Duodenal mucosa (tissue), 2 donors: ENCODE results near the gene OR51L1.
"Not testable (repeated sequence)": the region's sequence is repeated elsewhere in the genome, so short reads cannot be mapped to it uniquely, and the experiment has no call there.

ENCODE experiments used
- H3K27ac ChIP-seq: one replicate; pipeline ENCODE4 v1.7.0; 2013; ENCODE audit warnings: low read depth, low read length
- H3K27me3 ChIP-seq, 2 donors: one replicate each; pipeline ENCODE4 v1.7.0; 2013; ENCODE audit warnings: low read length in 2 of 2, control low read depth in 1 of 2; ENCODE audit not compliant: insufficient read depth in 2 of 2, control insufficient read depth in 1 of 2
- H3K36me3 ChIP-seq, 2 donors: one replicate each; pipeline ENCODE4 v1.7.0; 2013; ENCODE audit warnings: low read length in 2 of 2, control low read depth in 1 of 2; ENCODE audit not compliant: insufficient read depth in 2 of 2, control insufficient read depth in 1 of 2
- H3K4me1 ChIP-seq, 2 donors: one replicate each; pipeline ENCODE4 v1.7.0; 2013; ENCODE audit warnings: low read length in 2 of 2, control low read depth in 1 of 2; ENCODE audit not compliant: insufficient read depth in 2 of 2, control insufficient read depth in 1 of 2
- H3K4me3 ChIP-seq, 2 donors: one replicate each; pipeline ENCODE4 v1.7.0; 2013; ENCODE audit warnings: low read length in 2 of 2, low read depth in 1 of 2
- H3K9ac ChIP-seq, 2 donors: one replicate each; pipeline ENCODE4 v1.7.0; 2013; ENCODE audit warnings: low read length in 2 of 2, low read depth in 1 of 2
- H3K9me3 ChIP-seq, 2 donors: one replicate each; pipeline ENCODE4 v1.7.0; 2013; ENCODE audit warnings: low read length in 2 of 2, control low read depth in 1 of 2; ENCODE audit not compliant: control insufficient read depth in 1 of 2

The OR51L1 gene, protein sequence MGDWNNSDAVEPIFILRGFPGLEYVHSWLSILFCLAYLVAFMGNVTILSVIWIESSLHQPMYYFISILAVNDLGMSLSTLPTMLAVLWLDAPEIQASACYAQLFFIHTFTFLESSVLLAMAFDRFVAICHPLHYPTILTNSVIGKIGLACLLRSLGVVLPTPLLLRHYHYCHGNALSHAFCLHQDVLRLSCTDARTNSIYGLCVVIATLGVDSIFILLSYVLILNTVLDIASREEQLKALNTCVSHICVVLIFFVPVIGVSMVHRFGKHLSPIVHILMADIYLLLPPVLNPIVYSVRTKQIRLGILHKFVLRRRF

DNA sequence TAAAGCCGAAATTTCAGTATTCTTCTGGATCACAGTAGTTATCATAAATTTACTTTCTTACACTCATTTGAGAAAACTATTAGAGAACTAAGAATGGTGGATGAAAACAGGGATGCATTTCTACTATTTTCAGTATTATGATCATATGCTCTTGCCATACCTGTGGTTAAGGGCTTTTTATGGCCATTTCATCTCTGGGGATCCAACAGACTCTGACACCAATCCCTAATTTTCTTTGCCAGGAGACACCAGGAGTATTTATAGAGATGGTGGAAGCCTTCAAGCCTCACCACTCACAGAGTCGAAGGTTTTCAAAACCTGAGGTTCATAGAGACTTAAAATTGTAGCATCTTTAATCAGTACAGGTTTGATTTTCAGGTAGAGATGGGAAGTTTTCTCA lies at the start of gene OR51L1:
Gene OR51L1 (plus strand): TSS at position 301 of the 400 bp plus-strand sequence. CDS start 4,132 bp downstream, outside the sequence.
- Histone ChIP-seq H3K27ac (no peak within 1 kb of the TSS), H3K4me1 (no peaks in the 10 kb centered on the region), H3K27me3 (no peaks in the 10 kb centered on the region), H3K36me3 (no peaks in the 10 kb centered on the region), H3K9ac (no peak within 1 kb of the TSS), H3K4me3 (no peak within 1 kb of the TSS), H3K9me3 (no peaks in the 10 kb centered on the region)

DNA sequence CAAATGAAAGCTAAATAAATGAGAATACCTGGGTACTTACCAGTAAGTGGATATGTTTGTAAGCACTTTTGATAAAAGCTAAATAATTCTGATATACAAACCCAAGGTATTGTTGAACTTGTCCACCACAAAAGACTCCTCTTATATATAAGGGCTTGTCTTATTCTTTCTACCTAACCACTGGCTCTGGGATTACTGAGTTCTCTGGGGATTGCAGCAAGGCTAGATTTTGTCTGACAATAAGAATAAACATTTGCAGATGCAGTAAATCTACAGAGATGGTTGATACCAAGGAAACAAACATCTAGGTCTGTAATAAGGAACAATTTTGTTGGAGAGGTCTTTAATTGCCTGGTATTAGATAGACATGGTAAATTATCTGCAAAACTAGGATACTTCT lies 47.1 kb upstream of the OR51L1 start, which contains the start of gene OR51A4:
Gene OR51A4 (minus strand): TSS at position 101 of the 400 bp plus-strand sequence. CDS start 505 bp downstream, outside the sequence.
- Histone ChIP-seq H3K4me1 (no peaks in the 10 kb centered on the region), H3K4me3 (no peak within 1 kb of the TSS), H3K36me3 (no peaks in the 10 kb centered on the region), H3K27me3 (no peaks in the 10 kb centered on the region), H3K9ac (no peak within 1 kb of the TSS), H3K27ac (no peak within 1 kb of the TSS), H3K9me3 (no peaks in the 10 kb centered on the region)

DNA sequence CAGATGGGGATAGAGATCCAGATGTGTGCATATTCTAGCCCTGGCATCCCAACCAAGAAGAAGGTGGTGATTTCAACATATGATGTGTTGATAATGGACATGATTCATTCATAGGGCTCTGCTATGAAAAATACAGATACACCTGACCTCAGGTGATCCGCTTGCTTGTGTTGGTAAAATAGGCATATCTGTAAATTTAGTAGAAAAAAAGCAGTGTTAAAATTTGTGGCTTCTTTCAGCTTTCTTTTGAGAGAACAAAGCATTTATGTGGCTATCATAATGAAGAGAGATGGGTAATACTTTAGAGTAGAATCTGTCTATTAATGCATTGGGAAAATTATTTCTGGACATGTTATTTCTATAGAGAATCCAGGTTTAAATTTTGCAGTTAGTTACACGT lies 39.0 kb upstream of the OR51L1 start, which contains the start of gene OR51A2:
Gene OR51A2 (minus strand): TSS at position 101 of the 400 bp plus-strand sequence. CDS start 0 bp downstream, at position 101.
- not testable (repeated sequence) for H3K9me3 ChIP-seq, H3K27me3 ChIP-seq, H3K9ac ChIP-seq, H3K4me1 ChIP-seq, H3K27ac ChIP-seq, H3K36me3 ChIP-seq, H3K4me3 ChIP-seq

DNA sequence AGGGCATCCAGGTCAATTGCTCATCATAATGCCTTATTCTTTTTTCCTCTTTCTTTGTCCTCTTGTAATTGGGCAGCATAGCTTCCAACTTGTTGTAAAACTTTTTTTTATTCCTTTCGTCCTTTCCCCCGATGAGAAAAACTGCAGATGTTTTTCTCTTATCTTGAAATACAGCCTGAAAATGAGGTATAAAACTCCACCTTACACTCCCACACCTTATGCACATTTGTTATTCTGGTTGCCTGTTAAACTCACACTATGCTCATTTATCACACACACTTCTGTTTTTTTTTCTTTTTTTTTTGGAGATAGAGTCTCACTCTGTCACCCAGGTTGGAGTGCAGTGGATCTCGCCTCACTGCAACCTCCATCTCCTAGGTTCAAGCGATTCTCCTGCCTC lies 37.3 kb upstream of the OR51L1 start:
- H3K27ac ChIP-seq, result no peak overlapping the region
- H3K4me1 ChIP-seq, result no peaks in the 10 kb centered on the region
- H3K36me3 ChIP-seq, result no peaks in the 10 kb centered on the region
- H3K27me3 ChIP-seq, result no peaks in the 10 kb centered on the region
- no peak overlapping the region for H3K4me3 ChIP-seq
- H3K9me3 ChIP-seq, result no peaks in the 10 kb centered on the region
- H3K9ac ChIP-seq, result no peak overlapping the region

DNA sequence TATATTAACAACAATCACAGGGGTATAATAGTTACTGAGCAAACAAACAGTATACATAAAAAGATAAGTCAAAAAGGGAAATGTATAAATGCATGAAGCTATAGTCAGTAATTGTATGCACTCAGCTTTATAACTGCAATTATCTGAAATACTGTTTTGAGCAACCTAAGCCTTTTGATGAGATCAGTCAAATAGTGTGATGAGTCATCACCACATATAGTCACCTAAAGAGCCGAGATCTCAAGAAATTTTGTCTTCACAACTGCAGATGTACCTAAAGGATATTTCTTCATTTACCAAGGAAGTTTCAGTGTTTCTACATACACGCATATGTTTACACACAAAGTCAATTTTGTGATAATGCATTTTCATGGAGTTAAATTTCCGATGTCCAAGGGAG lies 33.8 kb upstream of the OR51L1 start:
- H3K9me3 ChIP-seq, result no peaks in the 10 kb centered on the region
- no peaks in the 10 kb centered on the region for H3K36me3 ChIP-seq
- H3K4me3 ChIP-seq, result no peak overlapping the region
- H3K27me3 ChIP-seq, result no peaks in the 10 kb centered on the region
- no peak overlapping the region for H3K9ac ChIP-seq
- no peak overlapping the region for H3K27ac ChIP-seq
- H3K4me1 ChIP-seq, result no peaks in the 10 kb centered on the region

DNA sequence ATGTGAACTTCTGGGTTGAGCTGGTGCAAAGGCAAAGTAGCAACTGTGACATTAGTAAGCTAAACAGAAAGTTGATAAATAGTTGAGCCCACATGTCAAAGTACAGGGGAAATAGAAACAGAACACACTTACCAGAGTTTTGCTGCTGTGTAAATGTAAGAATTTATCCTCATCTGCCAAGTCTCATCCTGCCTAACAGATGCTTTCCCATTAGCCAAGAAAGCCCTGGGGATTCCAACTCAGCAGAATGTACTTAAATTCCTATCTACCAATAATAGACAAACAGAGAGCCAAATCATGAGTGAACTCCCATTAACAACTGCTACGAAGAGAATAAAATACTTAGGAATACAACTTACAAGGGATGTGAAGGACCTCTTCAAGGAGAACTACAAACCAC lies 31.8 kb upstream of the OR51L1 start:
- Histone ChIP-seq H3K9ac (no peak overlapping the region), H3K4me1 (no peaks in the 10 kb centered on the region), H3K36me3 (no peaks in the 10 kb centered on the region), H3K27me3 (no peaks in the 10 kb centered on the region), H3K9me3 (no peaks in the 10 kb centered on the region), H3K4me3 (no peak overlapping the region), H3K27ac (no peak overlapping the region)

DNA sequence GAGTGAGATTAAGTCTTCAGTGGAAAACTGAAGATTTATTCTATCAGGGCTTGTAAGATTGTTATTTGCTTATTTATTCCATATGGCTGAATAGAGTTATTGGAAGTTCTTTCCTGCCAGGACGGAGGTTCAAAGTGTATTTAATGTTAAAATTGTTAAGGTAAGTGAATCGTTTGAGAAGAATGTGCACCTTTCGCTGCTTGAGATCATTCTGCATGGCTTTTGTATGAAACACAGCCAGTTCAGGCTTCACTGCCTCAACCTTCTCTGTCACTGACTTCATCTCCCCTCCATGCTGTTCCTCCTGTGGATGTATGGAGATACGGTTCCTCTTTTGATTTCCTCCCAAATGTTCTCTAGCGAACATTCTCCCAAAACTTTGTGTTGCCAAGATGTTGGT lies 19.2 kb upstream of the OR51L1 start:
- no peaks in the 10 kb centered on the region for H3K27me3 ChIP-seq
- H3K36me3 ChIP-seq, result no peaks in the 10 kb centered on the region
- no peak overlapping the region for H3K9ac ChIP-seq
- no peak overlapping the region for H3K4me3 ChIP-seq
- H3K4me1 ChIP-seq, result no peaks in the 10 kb centered on the region
- H3K9me3 ChIP-seq, result no peaks in the 10 kb centered on the region
- H3K27ac ChIP-seq, result no peak overlapping the region

DNA sequence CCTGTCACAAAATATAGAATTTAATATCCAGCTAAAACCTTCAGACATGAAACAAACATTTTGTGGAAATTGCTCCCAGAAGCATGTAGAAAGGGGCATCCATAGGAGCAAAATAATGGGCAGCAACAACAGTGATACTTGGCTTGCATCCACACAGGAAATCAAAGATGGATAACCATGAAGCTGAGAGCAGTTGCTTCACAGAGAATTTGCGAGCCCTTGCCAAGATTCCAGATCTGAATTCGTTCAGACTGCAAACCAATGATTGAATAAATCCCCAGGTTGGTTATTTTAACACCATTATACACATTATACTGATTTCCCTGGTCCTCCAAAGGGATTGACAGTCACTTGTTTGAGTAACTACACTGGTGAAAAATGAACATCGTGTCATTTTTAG lies 15.6 kb upstream of the OR51L1 start:
- no peak overlapping the region for H3K9ac ChIP-seq
- no peaks in the 10 kb centered on the region for H3K27me3 ChIP-seq
- H3K4me3 ChIP-seq, result no peak overlapping the region
- no peak overlapping the region for H3K27ac ChIP-seq
- H3K36me3 ChIP-seq, result no peaks in the 10 kb centered on the region
- no peaks in the 10 kb centered on the region for H3K9me3 ChIP-seq
- H3K4me1 ChIP-seq, result no peaks in the 10 kb centered on the region

DNA sequence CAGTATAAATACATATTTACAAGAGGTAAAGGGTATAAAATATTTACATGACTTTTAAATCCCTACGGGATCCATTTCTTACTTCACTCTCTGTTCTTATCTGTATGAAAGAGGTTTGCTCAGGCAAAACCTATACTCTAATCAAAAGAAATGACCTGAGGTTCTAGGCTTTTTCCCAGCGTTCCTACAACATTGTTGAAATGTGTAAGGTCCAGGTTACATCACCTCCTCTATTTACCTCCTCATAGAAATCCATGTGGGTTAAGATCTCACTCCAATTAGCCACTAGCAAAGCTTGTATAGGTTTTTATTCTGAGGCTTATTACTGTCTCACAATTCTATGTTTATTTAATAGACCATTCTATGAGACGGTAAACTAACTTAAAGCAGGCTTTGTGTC lies 12.0 kb upstream of the OR51L1 start:
- Histone ChIP-seq H3K4me1 (no peaks in the 10 kb centered on the region), H3K9me3 (no peaks in the 10 kb centered on the region), H3K9ac (no peak overlapping the region), H3K4me3 (no peak overlapping the region), H3K36me3 (no peaks in the 10 kb centered on the region), H3K27ac (no peak overlapping the region), H3K27me3 (no peaks in the 10 kb centered on the region)

DNA sequence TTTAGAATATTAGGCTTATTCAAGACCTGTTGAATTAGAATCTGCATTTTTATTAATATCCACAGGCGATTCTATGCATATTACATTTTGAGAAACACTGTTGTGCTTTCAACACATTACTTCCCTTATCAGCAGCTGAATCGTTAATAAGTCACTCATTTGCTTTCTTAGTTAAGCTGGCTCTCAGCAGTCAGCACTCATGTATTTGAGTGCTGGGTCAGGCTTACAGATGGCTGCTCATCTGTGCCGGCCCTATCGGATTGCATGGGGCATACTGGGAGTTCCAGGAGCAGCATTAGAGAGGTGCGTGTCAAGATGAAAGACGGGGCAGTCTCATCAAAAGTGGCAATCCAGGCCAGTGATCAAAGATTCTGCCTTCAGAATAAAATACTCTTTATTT lies 10.8 kb upstream of the OR51L1 start:
- H3K4me1 ChIP-seq, result no peaks in the 10 kb centered on the region
- no peak overlapping the region for H3K27ac ChIP-seq
- H3K27me3 ChIP-seq, result no peaks in the 10 kb centered on the region
- no peak overlapping the region for H3K9ac ChIP-seq
- no peaks in the 10 kb centered on the region for H3K9me3 ChIP-seq
- H3K4me3 ChIP-seq, result no peak overlapping the region
- no peaks in the 10 kb centered on the region for H3K36me3 ChIP-seq
